Activated CD8-positive, alpha-beta T cell treated with anti-CD3 and anti-CD28 coated beads for 36 hours (primary cell): ENCODE measurements around the gene LMX1B. TPM values are rescaled to one million over a fixed set of nuclear protein-coding genes. Genes with fewer than 3 reads are reported as not detected.

ENCODE experiments used
- ATAC-seq: fragments of 200-7000 bp; cut with Tn5 transposase; one replicate; pipeline ENCODE4 v1.10.0; 2021; ENCODE audit warnings: mild to moderate bottlenecking, moderate library complexity
- CTCF ChIA-PET: fragments of 350-600 bp; sonication (Branson Sonifier 250); formaldehyde crosslinking; loops from one replicate; lab custom pipeline; 2021; ENCODE audit warnings: antibody characterized with exemption; lab: Charles Lee
- POLR2A ChIA-PET: fragments of 350-600 bp; sonication (Branson Sonifier 250); formaldehyde crosslinking; loops from one replicate; lab custom pipeline; 2021; ENCODE audit warnings: antibody characterized with exemption; lab: Charles Lee
- DNase-seq: peaks from one replicate; pipeline ENCODE4 v3.0.0-alpha.2; 2020
- H3K27ac Mint-ChIP-seq: one replicate; pipeline ENCODE4 v1.8.0; 2021; ENCODE audit warnings: mild to moderate bottlenecking, mixed read lengths
- H3K27me3 Mint-ChIP-seq: one replicate; pipeline ENCODE4 v1.8.0; 2021; ENCODE audit warnings: mixed read lengths
- H3K36me3 Mint-ChIP-seq: one replicate; pipeline ENCODE4 v1.8.0; 2021; ENCODE audit warnings: low read depth, mixed read lengths
- H3K4me1 Mint-ChIP-seq: one replicate; pipeline ENCODE4 v1.8.0; 2021; ENCODE audit warnings: low read depth, mixed read lengths
- H3K4me3 Mint-ChIP-seq: one replicate; pipeline ENCODE4 v1.8.0; 2021; ENCODE audit warnings: mild to moderate bottlenecking, moderate library complexity, mixed read lengths
- H3K9me3 Mint-ChIP-seq: one replicate; pipeline ENCODE4 v1.8.0; 2021; ENCODE audit warnings: mixed read lengths
- CTCF ChIP-seq: fragments of 200-600 bp; IDR thresholded peaks from one replicate; pipeline ENCODE4 v1.8.0; 2022; ENCODE audit warnings: antibody characterized with exemption, mild to moderate bottlenecking
- intact Hi-C: fragments of 100-400 bp; cut with micrococcal nuclease; formaldehyde crosslinking; loops from one replicate; pipeline ENCODE4 v1.10.0; 2022
- total RNA-seq, 2 experiments: library from RNA; stranded (reverse); gene quantifications; one replicate each; pipeline ENCODE4 v1.2.3, GENCODE V29; 2021

The LMX1B gene
- total RNA-seq, 2 experiments from 2014 or later, result not detected

- DNase-seq (no peak), ATAC-seq (no peak)
- Mint-ChIP-seq H3K4me1 (peaks cover 12% of the 10 kb centered on the region), H3K4me3 (no peak overlapping the region), H3K9me3 (no peaks in the 10 kb centered on the region), H3K27ac (no peak overlapping the region), H3K36me3 (no peaks in the 10 kb centered on the region), H3K27me3 (peaks cover 76% of the 10 kb centered on the region)
- intact Hi-C loops, result no loop called here
- ChIA-PET CTCF (interaction anchor here (1.0 to 2.2 kb wide), 3 partner anchors 8 to 24 kb away, joined by 3 to 9 read pairs (median 3); no protein-coding TSS in a partner anchor), POLR2A (no interaction called here)
- no peak for TF ChIP-seq CTCF
Observed at GRCh38 chr9:126681336-126681735, 67.6 kb downstream of the LMX1B start.

GRCh38 chr9:126682113-126682810, 68.5 kb downstream of the LMX1B start:
- ChIA-PET POLR2A (interaction anchor here (1.5 kb wide), 1 partner anchor 21 kb away, joined by 3 read pairs; no protein-coding TSS in a partner anchor), CTCF (interaction anchor here (1.1 to 2.2 kb wide), 2 partner anchors 7 to 23 kb away, joined by 3 to 9 read pairs; no protein-coding TSS in a partner anchor)
- intact Hi-C loops, result no loop called here
- ATAC-seq (no peak), DNase-seq (no peak)
- H3K27ac Mint-ChIP-seq, result no peak overlapping the region
- H3K4me3 Mint-ChIP-seq, result no peak overlapping the region
- no peaks in the 10 kb centered on the region for H3K36me3 Mint-ChIP-seq
- H3K9me3 Mint-ChIP-seq, result no peaks in the 10 kb centered on the region
- peaks cover 73% of the 10 kb centered on the region for H3K27me3 Mint-ChIP-seq
- peaks cover 9% of the 10 kb centered on the region for H3K4me1 Mint-ChIP-seq
- TF ChIP-seq CTCF, result no peak

GRCh38 chr9:126682928-126683697, 69.4 kb downstream of the LMX1B start:
- H3K9me3 Mint-ChIP-seq, result no peaks in the 10 kb centered on the region
- DNase-seq (no peak), ATAC-seq (no peak)
- no peak for TF ChIP-seq CTCF
- intact Hi-C loops, result no loop called here
- peaks cover 5% of the 10 kb centered on the region for H3K4me1 Mint-ChIP-seq
- no peak overlapping the region for H3K4me3 Mint-ChIP-seq
- ChIA-PET CTCF (no interaction called here), POLR2A (interaction anchor here (1.5 kb wide), 1 partner anchor 20 kb away, joined by 3 read pairs; no protein-coding TSS in a partner anchor)
- H3K27me3 Mint-ChIP-seq, result peaks cover 69% of the 10 kb centered on the region
- no peak overlapping the region for H3K27ac Mint-ChIP-seq
- H3K36me3 Mint-ChIP-seq, result no peaks in the 10 kb centered on the region

GRCh38 chr9:126683698-126684044, 69.9 kb downstream of the LMX1B start:
- peaks cover 5% of the 10 kb centered on the region for H3K4me1 Mint-ChIP-seq
- H3K27ac Mint-ChIP-seq, result no peak overlapping the region
- peaks cover 68% of the 10 kb centered on the region for H3K27me3 Mint-ChIP-seq
- ChIA-PET CTCF (no interaction called here), POLR2A (interaction anchor here (1.5 kb wide), 1 partner anchor 19 kb away, joined by 3 read pairs; no protein-coding TSS in a partner anchor)
- TF ChIP-seq CTCF, result no peak
- no peaks in the 10 kb centered on the region for H3K36me3 Mint-ChIP-seq
- H3K4me3 Mint-ChIP-seq, result no peak overlapping the region
- ATAC-seq, result no peak
- intact Hi-C loops, result no loop called here
- no peaks in the 10 kb centered on the region for H3K9me3 Mint-ChIP-seq
- no peak for DNase-seq

GRCh38 chr9:126684345-126684744, 70.6 kb downstream of the LMX1B start:
- TF ChIP-seq CTCF, result no peak
- ATAC-seq (no peak), DNase-seq (no peak)
- no peaks in the 10 kb centered on the region for H3K9me3 Mint-ChIP-seq
- intact Hi-C loops, result no loop called here
- H3K4me1 Mint-ChIP-seq, result peaks cover 3% of the 10 kb centered on the region
- H3K4me3 Mint-ChIP-seq, result no peak overlapping the region
- H3K27ac Mint-ChIP-seq, result no peak overlapping the region
- no peaks in the 10 kb centered on the region for H3K36me3 Mint-ChIP-seq
- ChIA-PET CTCF (no interaction called here), POLR2A (no interaction called here)
- H3K27me3 Mint-ChIP-seq, result peaks cover 65% of the 10 kb centered on the region
